ENCODE results near the gene RTN4.

Gene RTN4

GRCh38 chr2:54957321-54957999 is 92.8 kb downstream of the RTN4 start:
- no peak for TF ChIP-seq EP300 (IDR thresholded peaks at IDR 0.05; ENCODE audit: borderline replicate concordance)
- no peak for TF ChIP-seq CEBPB (IDR thresholded peaks at IDR 0.05)
- TF ChIP-seq REST (IDR thresholded peaks at IDR 0.05; ENCODE audit: low read depth) = no peak
- no peak for TF ChIP-seq ZBTB7A (IDR thresholded peaks at IDR 0.05; ENCODE audit: low read depth)
- TF ChIP-seq RAD21 (IDR thresholded peaks at IDR 0.05; ENCODE audit: low read depth) = no peak
- no peak for TF ChIP-seq YY1 (IDR thresholded peaks at IDR 0.05; ENCODE audit: low read depth)
- TF ChIP-seq TAF1 (IDR thresholded peaks at IDR 0.05; ENCODE audit: low read depth) = no peak
- no peak for TF ChIP-seq EGR1 (IDR thresholded peaks at IDR 0.05)

- TF ChIP-seq MAX (IDR thresholded peaks at IDR 0.05) (no peak), EP300 (IDR thresholded peaks at IDR 0.05; ENCODE audit: borderline replicate concordance) (no peak), YY1 (IDR thresholded peaks at IDR 0.05; ENCODE audit: low read depth) (no peak), CREB1 (IDR thresholded peaks at IDR 0.05; ENCODE audit: low read depth) (no peak), FOXM1 (IDR thresholded peaks at IDR 0.05; ENCODE audit: borderline replicate concordance, low read depth) (no peak), TAF1 (IDR thresholded peaks at IDR 0.05; ENCODE audit: low read depth) (no peak)
Measured at GRCh38 chr2:54956111-54956627, 94.1 kb downstream of the RTN4 start.

GRCh38 chr2:54955358-54956110 is 94.7 kb downstream of the RTN4 start:
- TF ChIP-seq CEBPB (IDR thresholded peaks at IDR 0.05) (no peak), TAF1 (IDR thresholded peaks at IDR 0.05; ENCODE audit: low read depth) (no peak), USF1 (IDR thresholded peaks at IDR 0.05) (no peak), REST (IDR thresholded peaks at IDR 0.05; ENCODE audit: low read depth) (no peak), NFIC (IDR thresholded peaks at IDR 0.05) (no peak), RAD21 (IDR thresholded peaks at IDR 0.05; ENCODE audit: low read depth) (no peak), ZBTB7A (IDR thresholded peaks at IDR 0.05; ENCODE audit: low read depth) (no peak), TEAD4 (IDR thresholded peaks at IDR 0.05) (no peak), MAX (IDR thresholded peaks at IDR 0.05) (no peak), FOXM1 (IDR thresholded peaks at IDR 0.05; ENCODE audit: borderline replicate concordance, low read depth) (no peak), YY1 (IDR thresholded peaks at IDR 0.05; ENCODE audit: low read depth) (no peak), EP300 (IDR thresholded peaks at IDR 0.05; ENCODE audit: borderline replicate concordance) (no peak), TCF12 (IDR thresholded peaks at IDR 0.05; ENCODE audit: low read depth) (no peak), CREB1 (IDR thresholded peaks at IDR 0.05; ENCODE audit: low read depth) (no peak), EGR1 (IDR thresholded peaks at IDR 0.05) (no peak)

- TF ChIP-seq YY1 (IDR thresholded peaks at IDR 0.05; ENCODE audit: low read depth) (no peak), EP300 (IDR thresholded peaks at IDR 0.05; ENCODE audit: borderline replicate concordance) (no peak), RAD21 (IDR thresholded peaks at IDR 0.05; ENCODE audit: low read depth) (no peak), CEBPB (IDR thresholded peaks at IDR 0.05) (no peak), CREB1 (IDR thresholded peaks at IDR 0.05; ENCODE audit: low read depth) (no peak), USF1 (IDR thresholded peaks at IDR 0.05) (no peak), TCF12 (IDR thresholded peaks at IDR 0.05; ENCODE audit: low read depth) (no peak), ZBTB7A (IDR thresholded peaks at IDR 0.05; ENCODE audit: low read depth) (no peak), TEAD4 (IDR thresholded peaks at IDR 0.05) (no peak)
Measured at GRCh38 chr2:54954705-54955357, 95.4 kb downstream of the RTN4 start.

- TF ChIP-seq FOXM1 (IDR thresholded peaks at IDR 0.05; ENCODE audit: borderline replicate concordance, low read depth) (no peak), USF1 (IDR thresholded peaks at IDR 0.05) (no peak), REST (IDR thresholded peaks at IDR 0.05; ENCODE audit: low read depth) (no peak), YY1 (IDR thresholded peaks at IDR 0.05; ENCODE audit: low read depth) (no peak), TAF1 (IDR thresholded peaks at IDR 0.05; ENCODE audit: low read depth) (no peak), CREB1 (IDR thresholded peaks at IDR 0.05; ENCODE audit: low read depth) (no peak), TCF12 (IDR thresholded peaks at IDR 0.05; ENCODE audit: low read depth) (no peak), TEAD4 (IDR thresholded peaks at IDR 0.05) (no peak), NFIC (IDR thresholded peaks at IDR 0.05) (no peak), EGR1 (IDR thresholded peaks at IDR 0.05) (no peak), ZBTB7A (IDR thresholded peaks at IDR 0.05; ENCODE audit: low read depth) (no peak), CEBPB (IDR thresholded peaks at IDR 0.05) (no peak), EP300 (IDR thresholded peaks at IDR 0.05; ENCODE audit: borderline replicate concordance) (no peak)
Measured at GRCh38 chr2:54954158-54954557, 96.1 kb downstream of the RTN4 start.
